IMR-90 (cell line): ENCODE data around the gene RERE. TPM values are rescaled to one million over a fixed set of nuclear protein-coding genes. Genes with fewer than 3 reads are reported as not detected.

Source experiments
- ATAC-seq: fragments of 200-7000 bp; cut with Tn5 transposase; 2 replicates; pipeline ENCODE4 v1.9.1; 2020; ENCODE audit warnings: low read depth, mild to moderate bottlenecking, moderate library complexity
- BruUV-seq: library from RNA; stranded (reverse); fragments of 400-500 nt; replicated peaks from 2 replicates; lab custom pipeline; 2021; lab: Mats Ljungman, UMichigan
- CTCF ChIA-PET: fragments of 300-600 bp; formaldehyde crosslinking; extraction: SDS; loops from one replicate; lab custom pipeline; 2021; ENCODE audit warnings: antibody characterized with exemption; lab: Yijun Ruan, JAX
- POLR2A ChIA-PET: fragments of 300-600 bp; sonication (Branson Sonifier 250); formaldehyde crosslinking; loops from one replicate; lab custom pipeline; 2022; ENCODE audit warnings: antibody characterized with exemption; ENCODE audit not compliant: unreplicated experiment; lab: Charles Lee
- DNase-seq: peaks from one replicate; pipeline ENCODE4 v3.0.0; 2013
- H2AFZ ChIP-seq: replicated peaks from 2 replicates; pipeline ENCODE3; 2013; ENCODE audit warnings: low read length, mild to moderate bottlenecking; ENCODE audit not compliant: poor library complexity
- H2AK5ac ChIP-seq: 2 replicates; pipeline ENCODE4 v1.6.1; 2013; ENCODE audit warnings: low read depth, low read length, inconsistent platforms
- H2AK9ac ChIP-seq: replicated peaks from 2 replicates; pipeline ENCODE3; 2013; ENCODE audit warnings: mild to moderate bottlenecking, low read depth, low read length, moderate library complexity; ENCODE audit not compliant: poor library complexity
- H2BK120ac ChIP-seq: 2 replicates; pipeline ENCODE4 v1.6.1; 2013; ENCODE audit warnings: low read depth, low read length, inconsistent platforms
- H2BK15ac ChIP-seq: 3 replicates; pipeline ENCODE4 v1.6.1; 2013; ENCODE audit warnings: low read depth, low read length, inconsistent platforms
- H2BK20ac ChIP-seq: 2 replicates; pipeline ENCODE4 v1.6.1; 2013; ENCODE audit warnings: low read depth, mild to moderate bottlenecking, inconsistent platforms, low read length, moderate library complexity
- H2BK5ac ChIP-seq: 2 replicates; pipeline ENCODE4 v1.6.1; 2013; ENCODE audit warnings: mild to moderate bottlenecking, low read depth, low read length, inconsistent platforms; ENCODE audit not compliant: poor library complexity, severe bottlenecking
- H3K14ac ChIP-seq: replicated peaks from 2 replicates; pipeline ENCODE4 v1.6.1; 2013; ENCODE audit warnings: low read depth, low read length, inconsistent platforms
- H3K18ac ChIP-seq: 2 replicates; pipeline ENCODE4 v1.6.1; 2013; ENCODE audit warnings: low read depth, low read length, control low read depth
- H3K23ac ChIP-seq: 2 replicates; pipeline ENCODE4 v1.6.1; 2013; ENCODE audit warnings: low read depth, low read length, inconsistent platforms
- H3K27ac ChIP-seq: 2 replicates; pipeline ENCODE4 v1.5.1; 2013; ENCODE audit warnings: mild to moderate bottlenecking, control low read depth, low read length; ENCODE audit not compliant: insufficient read depth
- H3K27me3 ChIP-seq: 2 replicates; pipeline ENCODE4 v1.6.1; 2013; ENCODE audit warnings: low read length; ENCODE audit not compliant: control insufficient read depth, insufficient read depth
- H3K36me3 ChIP-seq: 2 replicates; pipeline ENCODE4 v1.6.1; 2013; ENCODE audit warnings: low read length, mixed read lengths; ENCODE audit not compliant: control insufficient read depth, insufficient read depth
- H3K4ac ChIP-seq: 2 replicates; pipeline ENCODE4 v1.6.1; 2013; ENCODE audit warnings: low read depth, low read length, inconsistent platforms
- H3K4me1 ChIP-seq: 2 replicates; pipeline ENCODE4 v1.6.1; 2013; ENCODE audit warnings: low read length, mixed read lengths; ENCODE audit not compliant: control insufficient read depth, insufficient read depth
- H3K4me2 ChIP-seq: 2 replicates; pipeline ENCODE4 v1.6.1; 2013; ENCODE audit warnings: low read depth, mild to moderate bottlenecking, control low read depth, low read length, moderate library complexity
- H3K4me3 ChIP-seq: 2 replicates; pipeline ENCODE4 v1.5.1; 2013; ENCODE audit warnings: low read depth, mild to moderate bottlenecking, control low read depth, low read length, moderate library complexity; ENCODE audit not compliant: insufficient read depth
- H3K56ac ChIP-seq: 2 replicates; pipeline ENCODE4 v1.6.1; 2013; ENCODE audit warnings: low read length, inconsistent platforms; ENCODE audit not compliant: insufficient read depth; ENCODE audit errors: extremely low read depth
- H3K79me1 ChIP-seq, 2 experiments: 2 replicates each; pipeline ENCODE4 v1.6.1; 2013; ENCODE audit warnings: low read length in 2 of 2, inconsistent platforms in 1 of 2, low read depth in 1 of 2
- H3K9ac ChIP-seq: 2 replicates; pipeline ENCODE4 v1.6.1; 2013; ENCODE audit warnings: low read depth, low read length, control low read depth
- H3K9me1 ChIP-seq: 2 replicates; pipeline ENCODE4 v1.6.1; 2013; ENCODE audit warnings: low read length, inconsistent platforms; ENCODE audit not compliant: insufficient read depth
- H3K9me3 ChIP-seq: 2 replicates; pipeline ENCODE4 v1.6.1; 2013; ENCODE audit warnings: low read length; ENCODE audit not compliant: control insufficient read depth, insufficient read depth
- H4K20me1 ChIP-seq: 2 replicates; pipeline ENCODE4 v1.6.1; 2013; ENCODE audit warnings: low read length, inconsistent platforms; ENCODE audit not compliant: insufficient read depth
- H4K5ac ChIP-seq: 2 replicates; pipeline ENCODE4 v1.6.1; 2013; ENCODE audit warnings: mild to moderate bottlenecking, low read depth, low read length, control low read depth
- H4K8ac ChIP-seq, 2 experiments: 2 replicates each; pipeline ENCODE4 v1.6.1; 2013; ENCODE audit warnings: low read depth in 2 of 2, low read length in 2 of 2, control low read depth in 1 of 2, inconsistent platforms in 1 of 2
- H4K91ac ChIP-seq: 2 replicates; pipeline ENCODE4 v1.6.1; 2013; ENCODE audit warnings: low read depth, low read length, inconsistent platforms; ENCODE audit not compliant: insufficient read depth
- CTCF ChIP-seq: conservative IDR thresholded peaks from 2 replicates; pipeline ENCODE4 v1.5.1; 2012; ENCODE audit warnings: mild to moderate bottlenecking, low read depth, low read length, improper control_type of control experiment
- POLR2A ChIP-seq: IDR thresholded peaks from 2 replicates; pipeline ENCODE4 v1.6.1; 2012; ENCODE audit warnings: mild to moderate bottlenecking, low read depth, low read length
- RFX5 ChIP-seq: IDR thresholded peaks from 2 replicates; pipeline ENCODE4 v1.8.0; 2012; ENCODE audit warnings: low read depth, mild to moderate bottlenecking, low read length, moderate library complexity
- WGBS, 2 experiments: methylation state at CpG; one replicate each; pipeline versions ENCODE4 v1.1.5 to v1.1.7; 2013; ENCODE audit warnings: missing lambda C conversion rate in 2 of 2; ENCODE audit not compliant: insufficient read length in 1 of 2; ENCODE audit errors: extremely low coverage in 2 of 2; 5-methylcytosine and 5-hydroxymethylcytosine counted together
- dilution Hi-C: fragments of 300-500 bp; cut with HindIII; formaldehyde crosslinking; loops from one replicate; pipeline ENCODE4 v1.14.3; 2018; ENCODE audit warnings: low sequenced_read_pairs; ENCODE audit not compliant: unreplicated experiment
- in situ Hi-C: fragments of 300-500 bp; cut with MboI; formaldehyde crosslinking; loops from 3 replicates; pipeline ENCODE4 v1.14.3; 2019; ENCODE audit warnings: low sequenced_read_pairs, inconsistent platforms, mixed read lengths
- intact Hi-C: fragments of 100-400 bp; cut with micrococcal nuclease; formaldehyde crosslinking; loops from 2 replicates; pipeline ENCODE4 v1.10.0; 2022
- polyA plus RNA-seq, 3 experiments: library from polyadenylated mRNA; depleted of rRNA; stranded (reverse); fragments of >200 nt; gene quantifications; 2 replicates each; pipeline ENCODE4 v1.2.3, GENCODE V29; 2012; ENCODE audit warnings: low replicate concordance in 1 of 3
- total RNA-seq: library from RNA; depleted of rRNA; stranded (reverse); fragments of >200 nt; gene quantifications from 2 replicates; pipeline ENCODE4 v1.2.3, GENCODE V29; 2012

RERE gene
- total and polyA plus RNA-seq, 2 of the 4 experiments (the other 2 are of a cell fraction): 11.5 to 25.1 TPM

- Histone ChIP-seq H3K36me3 (no peaks in the 10 kb centered on the region), H3K14ac (no peak overlapping the region), H3K79me1 (peaks cover 6 to 8% of the 10 kb centered on the region in 2 experiments; a peak in 2 of 4 replicates), H2AK9ac (peak overlapping the region; percentile 3), H3K18ac (no peak overlapping the region), H2BK20ac (no peak overlapping the region), H3K9me3 (peaks cover 2% of the 10 kb centered on the region; the same call in 1 of the 2 replicates), H3K27me3 (peaks cover under 1% of the 10 kb centered on the region; the same call in 1 of the 2 replicates), H3K4me3 (no peak overlapping the region), H2BK120ac (no peak overlapping the region; the same call in 1 of the 2 replicates), H2AK5ac (peak overlapping the region; percentile 64), H2AFZ (no peak overlapping the region), H3K4me1 (peaks cover 10% of the 10 kb centered on the region), H3K4ac (peak overlapping the region; percentile 9; the same call in 1 of the 2 replicates), H4K8ac (peak overlapping the region in 1 of 2 experiments; percentile 71; a peak in 1 of 4 replicates), H4K5ac (no peak overlapping the region), H3K27ac (no peak overlapping the region), H3K9ac (no peak overlapping the region), H4K20me1 (no peaks in the 10 kb centered on the region; the same call in 1 of the 2 replicates), H3K9me1 (peaks cover 4% of the 10 kb centered on the region; the same call in 1 of the 2 replicates), H2BK5ac (no peak overlapping the region), H3K56ac (no peak overlapping the region), H3K23ac (no peak overlapping the region), H3K4me2 (no peak overlapping the region), H4K91ac (peak overlapping the region; percentile 15; the same call in 1 of the 2 replicates), H2BK15ac (peak overlapping the region; percentile 77; the same call in 2 of the 3 replicates)
- no TSS peak for BruUV-seq
- ATAC-seq (no peak), DNase-seq (no peak)
- 94% methylated on average over 8 of the region's 14 CpGs; no CpG with 5 or more reads in 1 of the 2 experiments for WGBS, 2 experiments
- in situ Hi-C loops: loop anchor here (25.0 kb wide), 1 partner anchor 654 kb away; no protein-coding TSS in a partner anchor
- intact Hi-C loops: loop anchor here (2.0 to 10.0 kb wide), 3 partner anchors 179 to 651 kb away; no protein-coding TSS in a partner anchor
- dilution Hi-C loops: loop anchor here (25.0 kb wide), 1 partner anchor 304 kb away; no protein-coding TSS in a partner anchor
- CTCF ChIA-PET: interaction anchor here (0.6 to 3.6 kb wide), 8 partner anchors 8 to 438 kb away, joined by 3 to 27 read pairs (median 5); no protein-coding TSS in a partner anchor
- POLR2A ChIA-PET: no interaction called here
- TF ChIP-seq RFX5: no peak
- TF ChIP-seq CTCF: peak; percentile 21; the same call in 1 of the 2 replicates
- no peak for TF ChIP-seq POLR2A
Observed at GRCh38 chr1:8315573-8316475, 501.6 kb downstream of the RERE start.
